ENCODE measurements around the gene NSUN2.

The NSUN2 gene

GRCh38 chr5:6574111-6574510 is 58.7 kb downstream of the NSUN2 start:
- Histone ChIP-seq H3K14ac (ENCODE audit: low read length in 2 of 2) (no peak overlapping the region), H3K79me1 (replicated peaks; ENCODE audit: low read length, poor library complexity, severe bottlenecking) (no peaks in the 10 kb centered on the region), H3K36me3 (ENCODE audit: control insufficient read depth in 1 of 2, insufficient read depth in 2 of 2, low read depth in 1 of 2, low read length in 2 of 2) (no peaks in the 10 kb centered on the region), H3K4me3 (ENCODE audit: insufficient read depth in 1 of 2, low read depth in 1 of 2, low read length in 2 of 2) (no peak overlapping the region), H4K8ac (ENCODE audit: low read length) (no peak overlapping the region), H3K4ac (ENCODE audit: low read depth in 1 of 2, low read length in 2 of 2) (no peak overlapping the region), H2BK5ac (ENCODE audit: low read depth, low read length, poor library complexity, severe bottlenecking) (no peak overlapping the region), H3K4me2 (ENCODE audit: low read length, poor library complexity, severe bottlenecking) (no peak overlapping the region), H2BK120ac (ENCODE audit: low read depth, low read length) (no peak overlapping the region), H3K9me3 (ENCODE audit: control insufficient read depth, low read length) (no peaks in the 10 kb centered on the region), H4K91ac (ENCODE audit: low read length) (no peak overlapping the region), H2BK12ac (ENCODE audit: low read length in 2 of 2) (no peak overlapping the region), H3K27me3 (ENCODE audit: control insufficient read depth in 1 of 2, insufficient read depth in 1 of 2, low read length in 2 of 2) (peaks cover 9 to 46% of the 10 kb centered on the region in 2 experiments), H3K18ac (ENCODE audit: low read depth in 1 of 2, low read length in 2 of 2) (no peak overlapping the region), H3K9ac (ENCODE audit: low read length) (no peak overlapping the region), H2AFZ (ENCODE audit: low read depth, low read length) (no peak overlapping the region), H3K23ac (ENCODE audit: low read length in 2 of 2) (no peak overlapping the region), H3K4me1 (ENCODE audit: control insufficient read depth, insufficient read depth, low read depth, low read length) (no peaks in the 10 kb centered on the region), H3K27ac (ENCODE audit: low read length, poor library complexity, severe bottlenecking) (no peak overlapping the region), H2AK5ac (ENCODE audit: low read length, severe bottlenecking) (no peak overlapping the region), H2BK15ac (ENCODE audit: low read depth, poor library complexity, severe bottlenecking) (no peak overlapping the region)
- WGBS = 72% methylated on average over 11 of the region's 11 CpGs
- DNase-seq = no peak

DNA sequence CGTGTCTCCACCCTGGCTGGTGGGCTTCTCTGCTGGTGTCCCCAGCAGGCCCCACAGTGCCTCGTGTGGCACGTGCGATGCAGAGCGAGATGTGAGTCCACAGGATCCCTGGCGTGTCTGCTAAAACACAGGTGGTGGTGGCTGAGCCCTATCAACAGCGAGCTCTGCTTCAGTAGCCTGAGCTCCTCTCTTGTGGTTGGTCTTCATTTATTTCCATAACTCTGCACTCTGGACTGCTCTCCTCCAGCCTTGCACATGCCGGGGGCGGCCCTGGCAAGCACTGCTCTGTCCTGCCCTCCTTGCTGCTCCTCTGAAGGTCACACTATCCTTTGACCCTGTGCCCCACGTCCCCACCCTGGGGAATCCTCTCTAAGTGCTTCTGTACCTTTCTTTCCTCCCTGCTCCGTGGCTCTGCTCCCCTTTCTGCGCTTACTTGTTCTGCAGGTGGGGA is 59.2 kb downstream of the NSUN2 start:
- no peak overlapping the region for H3K4ac ChIP-seq (ENCODE audit: low read depth in 1 of 2, low read length in 2 of 2)

GRCh38 chr5:6572825-6573380 is 59.9 kb downstream of the NSUN2 start:
- Histone ChIP-seq H4K91ac (ENCODE audit: low read length) (no peak overlapping the region), H2BK120ac (ENCODE audit: low read depth, low read length) (no peak overlapping the region)
- WGBS = 85% methylated on average over 21 of the region's 21 CpGs

More for the DNA sequence above, 59.2 kb downstream of the NSUN2 start:
- Histone ChIP-seq H4K91ac (ENCODE audit: low read length) (no peak overlapping the region), H2BK120ac (ENCODE audit: low read depth, low read length) (no peak overlapping the region), H3K79me1 (replicated peaks; ENCODE audit: low read length, poor library complexity, severe bottlenecking) (no peaks in the 10 kb centered on the region), H2AK5ac (ENCODE audit: low read length, severe bottlenecking) (no peak overlapping the region), H3K4me3 (ENCODE audit: insufficient read depth in 1 of 2, low read depth in 1 of 2, low read length in 2 of 2) (no peak overlapping the region), H3K18ac (ENCODE audit: low read depth in 1 of 2, low read length in 2 of 2) (no peak overlapping the region), H3K27ac (ENCODE audit: low read length, poor library complexity, severe bottlenecking) (no peak overlapping the region), H2BK5ac (ENCODE audit: low read depth, low read length, poor library complexity, severe bottlenecking) (no peak overlapping the region), H3K4me2 (ENCODE audit: low read length, poor library complexity, severe bottlenecking) (no peak overlapping the region), H2AFZ (ENCODE audit: low read depth, low read length) (no peak overlapping the region), H3K36me3 (ENCODE audit: control insufficient read depth in 1 of 2, insufficient read depth in 2 of 2, low read depth in 1 of 2, low read length in 2 of 2) (no peaks in the 10 kb centered on the region), H3K23ac (ENCODE audit: low read length in 2 of 2) (no peak overlapping the region), H2BK15ac (ENCODE audit: low read depth, poor library complexity, severe bottlenecking) (no peak overlapping the region), H3K9ac (ENCODE audit: low read length) (no peak overlapping the region), H3K9me3 (ENCODE audit: control insufficient read depth, low read length) (no peaks in the 10 kb centered on the region), H2BK12ac (ENCODE audit: low read length in 2 of 2) (no peak overlapping the region), H3K27me3 (ENCODE audit: control insufficient read depth in 1 of 2, insufficient read depth in 1 of 2, low read length in 2 of 2) (peaks cover 5 to 46% of the 10 kb centered on the region in 2 experiments), H3K14ac (ENCODE audit: low read length in 2 of 2) (no peak overlapping the region), H4K8ac (ENCODE audit: low read length) (no peak overlapping the region), H3K4me1 (ENCODE audit: control insufficient read depth, insufficient read depth, low read depth, low read length) (no peaks in the 10 kb centered on the region)
- DNase-seq = no peak
- 68% methylated on average over 9 of the region's 12 CpGs for WGBS

DNA sequence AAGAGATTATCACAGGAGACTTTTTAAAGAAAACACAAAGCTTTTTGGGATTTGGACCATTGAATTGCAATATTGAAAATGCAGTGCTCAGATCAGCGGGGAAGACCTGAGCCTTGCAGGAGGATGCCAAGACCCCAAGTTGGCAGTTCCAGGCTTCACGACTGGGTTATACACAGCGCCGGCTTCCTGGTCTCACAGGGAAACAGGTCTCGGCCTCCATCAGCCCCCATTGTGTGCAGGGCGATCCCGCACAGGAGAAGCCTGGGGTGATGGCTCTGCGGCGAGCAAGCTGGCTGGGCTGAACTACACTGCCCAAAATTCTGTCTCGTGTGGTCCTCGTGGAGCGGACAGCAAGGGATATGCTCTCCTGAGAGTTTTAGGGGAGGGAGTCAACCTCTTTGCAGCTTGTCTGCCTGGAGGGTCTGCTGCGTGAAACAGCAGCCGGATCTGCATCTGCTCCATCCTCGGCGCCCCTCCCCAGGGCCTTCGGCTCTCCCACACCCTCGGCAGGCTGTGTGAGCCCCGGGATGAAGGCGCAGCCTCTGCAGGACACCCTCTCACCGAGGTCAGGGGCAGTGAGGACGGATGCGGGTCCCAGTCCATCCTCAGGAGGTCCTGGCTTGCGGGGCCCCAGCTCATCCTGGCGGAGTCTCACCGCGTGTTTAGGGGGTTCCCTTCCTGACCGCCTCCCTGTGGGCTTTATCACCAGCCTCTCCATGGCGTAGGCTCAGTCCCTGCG is 60.6 kb downstream of the NSUN2 start:
- no peaks in the 10 kb centered on the region for H3K4me1 ChIP-seq (ENCODE audit: control insufficient read depth, insufficient read depth, low read depth, low read length)
- no peaks in the 10 kb centered on the region for H3K36me3 ChIP-seq (ENCODE audit: control insufficient read depth in 1 of 2, insufficient read depth in 2 of 2, low read depth in 1 of 2, low read length in 2 of 2)
- no peak overlapping the region for H3K4me2 ChIP-seq (ENCODE audit: low read length, poor library complexity, severe bottlenecking)
- H2BK5ac ChIP-seq (ENCODE audit: low read depth, low read length, poor library complexity, severe bottlenecking) = no peak overlapping the region
- H3K23ac ChIP-seq (ENCODE audit: low read length in 2 of 2) = no peak overlapping the region
- no peak overlapping the region for H4K8ac ChIP-seq (ENCODE audit: low read length)
- H3K79me1 ChIP-seq (replicated peaks; ENCODE audit: low read length, poor library complexity, severe bottlenecking) = no peaks in the 10 kb centered on the region
- H3K4ac ChIP-seq (ENCODE audit: low read depth in 1 of 2, low read length in 2 of 2) = no peak overlapping the region
- H3K9me3 ChIP-seq (ENCODE audit: control insufficient read depth, low read length) = no peaks in the 10 kb centered on the region
- H3K14ac ChIP-seq (ENCODE audit: low read length in 2 of 2) = peak overlapping the region in 1 of 2 experiments; percentile 31
- 87% methylated on average over 30 of the region's 30 CpGs for WGBS
- H4K91ac ChIP-seq (ENCODE audit: low read length) = no peak overlapping the region
- no peak overlapping the region for H3K9ac ChIP-seq (ENCODE audit: low read length)
- H3K27ac ChIP-seq (ENCODE audit: low read length, poor library complexity, severe bottlenecking) = no peak overlapping the region
- no peak overlapping the region for H2AFZ ChIP-seq (ENCODE audit: low read depth, low read length)
- no peak for DNase-seq
- H2BK15ac ChIP-seq (ENCODE audit: low read depth, poor library complexity, severe bottlenecking) = no peak overlapping the region
- no peak overlapping the region for H2BK12ac ChIP-seq (ENCODE audit: low read length in 2 of 2)
- no peak overlapping the region for H3K18ac ChIP-seq (ENCODE audit: low read depth in 1 of 2, low read length in 2 of 2)
- H2AK5ac ChIP-seq (ENCODE audit: low read length, severe bottlenecking) = no peak overlapping the region
- peaks cover 0 to 38% of the 10 kb centered on the region in 2 experiments for H3K27me3 ChIP-seq (ENCODE audit: control insufficient read depth in 1 of 2, insufficient read depth in 1 of 2, low read length in 2 of 2)
- no peak overlapping the region for H3K4me3 ChIP-seq (ENCODE audit: insufficient read depth in 1 of 2, low read depth in 1 of 2, low read length in 2 of 2)
- no peak overlapping the region for H2BK120ac ChIP-seq (ENCODE audit: low read depth, low read length)

More at GRCh38 chr5:6572825-6573380, 59.9 kb downstream of the NSUN2 start:
- Histone ChIP-seq H3K27ac (ENCODE audit: low read length, poor library complexity, severe bottlenecking) (no peak overlapping the region), H3K23ac (ENCODE audit: low read length in 2 of 2) (no peak overlapping the region), H2BK12ac (ENCODE audit: low read length in 2 of 2) (no peak overlapping the region), H3K9ac (ENCODE audit: low read length) (no peak overlapping the region), H4K8ac (ENCODE audit: low read length) (no peak overlapping the region), H3K27me3 (ENCODE audit: control insufficient read depth in 1 of 2, insufficient read depth in 1 of 2, low read length in 2 of 2) (peaks cover 0 to 43% of the 10 kb centered on the region in 2 experiments), H2AFZ (ENCODE audit: low read depth, low read length) (no peak overlapping the region), H3K79me1 (replicated peaks; ENCODE audit: low read length, poor library complexity, severe bottlenecking) (no peaks in the 10 kb centered on the region), H3K4ac (ENCODE audit: low read depth in 1 of 2, low read length in 2 of 2) (no peak overlapping the region), H2BK5ac (ENCODE audit: low read depth, low read length, poor library complexity, severe bottlenecking) (no peak overlapping the region), H3K4me3 (ENCODE audit: insufficient read depth in 1 of 2, low read depth in 1 of 2, low read length in 2 of 2) (no peak overlapping the region), H3K4me1 (ENCODE audit: control insufficient read depth, insufficient read depth, low read depth, low read length) (no peaks in the 10 kb centered on the region), H2AK5ac (ENCODE audit: low read length, severe bottlenecking) (no peak overlapping the region), H2BK15ac (ENCODE audit: low read depth, poor library complexity, severe bottlenecking) (no peak overlapping the region), H3K14ac (ENCODE audit: low read length in 2 of 2) (no peak overlapping the region), H3K36me3 (ENCODE audit: control insufficient read depth in 1 of 2, insufficient read depth in 2 of 2, low read depth in 1 of 2, low read length in 2 of 2) (no peaks in the 10 kb centered on the region), H3K9me3 (ENCODE audit: control insufficient read depth, low read length) (no peaks in the 10 kb centered on the region), H3K4me2 (ENCODE audit: low read length, poor library complexity, severe bottlenecking) (no peak overlapping the region), H3K18ac (ENCODE audit: low read depth in 1 of 2, low read length in 2 of 2) (no peak overlapping the region)
- DNase-seq = no peak

Data from mesenchymal stem cell (in vitro differentiated cells and primary cell).